ENCODE measurements around the gene NBEA. TPM values are rescaled to one million over a fixed set of nuclear protein-coding genes. Genes with fewer than 3 reads are reported as not detected.

The NBEA gene
- total RNA-seq, 1 donor from 2014 or later = 12.0 TPM

- no peaks in the 10 kb centered on the region for H3K9me3 ChIP-seq
- no peaks in the 10 kb centered on the region for H3K27me3 ChIP-seq
- no peak for TF ChIP-seq POLR2AphosphoS5 (IDR thresholded peaks at IDR 0.05; ENCODE audit: insufficient read depth in 1 of 2, low read depth in 1 of 2)
- TF ChIP-seq, protein P1, sequence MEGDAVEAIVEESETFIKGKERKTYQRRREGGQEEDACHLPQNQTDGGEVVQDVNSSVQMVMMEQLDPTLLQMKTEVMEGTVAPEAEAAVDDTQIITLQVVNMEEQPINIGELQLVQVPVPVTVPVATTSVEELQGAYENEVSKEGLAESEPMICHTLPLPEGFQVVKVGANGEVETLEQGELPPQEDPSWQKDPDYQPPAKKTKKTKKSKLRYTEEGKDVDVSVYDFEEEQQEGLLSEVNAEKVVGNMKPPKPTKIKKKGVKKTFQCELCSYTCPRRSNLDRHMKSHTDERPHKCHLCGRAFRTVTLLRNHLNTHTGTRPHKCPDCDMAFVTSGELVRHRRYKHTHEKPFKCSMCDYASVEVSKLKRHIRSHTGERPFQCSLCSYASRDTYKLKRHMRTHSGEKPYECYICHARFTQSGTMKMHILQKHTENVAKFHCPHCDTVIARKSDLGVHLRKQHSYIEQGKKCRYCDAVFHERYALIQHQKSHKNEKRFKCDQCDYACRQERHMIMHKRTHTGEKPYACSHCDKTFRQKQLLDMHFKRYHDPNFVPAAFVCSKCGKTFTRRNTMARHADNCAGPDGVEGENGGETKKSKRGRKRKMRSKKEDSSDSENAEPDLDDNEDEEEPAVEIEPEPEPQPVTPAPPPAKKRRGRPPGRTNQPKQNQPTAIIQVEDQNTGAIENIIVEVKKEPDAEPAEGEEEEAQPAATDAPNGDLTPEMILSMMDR (IDR thresholded peaks at IDR 0.05) = no peak
- TF ChIP-seq POLR2A (IDR thresholded peaks at IDR 0.05) = no peak
- no peaks in the 10 kb centered on the region for H3K36me3 ChIP-seq
- no peak overlapping the region for H3K4me3 ChIP-seq
- no peak for DNase-seq (ENCODE audit: extremely low spot score in 2 of 2)
- no peak overlapping the region for H3K27ac ChIP-seq
- H3K4me1 ChIP-seq = no peaks in the 10 kb centered on the region
- intact Hi-C loops (cut with DNase I) = no loop called here
Observed at GRCh38 chr13:35146686-35147085, 204.6 kb downstream of the NBEA start.

- Histone ChIP-seq H3K4me1 (no peaks in the 10 kb centered on the region), H3K4me3 (no peak overlapping the region), H3K27ac (no peak overlapping the region), H3K9me3 (no peaks in the 10 kb centered on the region), H3K36me3 (no peaks in the 10 kb centered on the region), H3K27me3 (no peaks in the 10 kb centered on the region)
- TF ChIP-seq, protein P1 (IDR thresholded peaks at IDR 0.05) = peak; percentile 30 to 61 (median 58)
- TF ChIP-seq POLR2A (IDR thresholded peaks at IDR 0.05) (no peak), POLR2AphosphoS5 (IDR thresholded peaks at IDR 0.05; ENCODE audit: insufficient read depth in 1 of 2, low read depth in 1 of 2) (no peak)
- no peak for DNase-seq (ENCODE audit: extremely low spot score in 2 of 2)
- intact Hi-C loops (cut with DNase I) = no loop called here
Observed at GRCh38 chr13:35157143-35157755, 215.2 kb downstream of the NBEA start.

- no peaks in the 10 kb centered on the region for H3K27me3 ChIP-seq
- intact Hi-C loops (cut with DNase I) = no loop called here
- H3K9me3 ChIP-seq = no peaks in the 10 kb centered on the region
- no peak overlapping the region for H3K27ac ChIP-seq
- no peaks in the 10 kb centered on the region for H3K4me1 ChIP-seq
- H3K36me3 ChIP-seq = no peaks in the 10 kb centered on the region
- TF ChIP-seq, protein P1 (IDR thresholded peaks at IDR 0.05) = no peak
- TF ChIP-seq POLR2AphosphoS5 (IDR thresholded peaks at IDR 0.05; ENCODE audit: insufficient read depth in 1 of 2, low read depth in 1 of 2) = no peak
- TF ChIP-seq POLR2A (IDR thresholded peaks at IDR 0.05) = no peak
- DNase-seq (ENCODE audit: extremely low spot score in 2 of 2) = no peak
- H3K4me3 ChIP-seq = no peak overlapping the region
Observed at GRCh38 chr13:35159041-35159440, 217.0 kb downstream of the NBEA start.

- no peaks in the 10 kb centered on the region for H3K36me3 ChIP-seq
- H3K4me3 ChIP-seq = no peak overlapping the region
- TF ChIP-seq POLR2AphosphoS5 (IDR thresholded peaks at IDR 0.05; ENCODE audit: insufficient read depth in 1 of 2, low read depth in 1 of 2) = no peak
- TF ChIP-seq POLR2A (IDR thresholded peaks at IDR 0.05) = no peak
- TF ChIP-seq, protein P1 (IDR thresholded peaks at IDR 0.05) = no peak
- DNase-seq (ENCODE audit: extremely low spot score in 2 of 2) = no peak
- H3K27ac ChIP-seq = peak overlapping the region; percentile 27
- H3K27me3 ChIP-seq = no peaks in the 10 kb centered on the region
- no peaks in the 10 kb centered on the region for H3K9me3 ChIP-seq
- intact Hi-C loops (cut with DNase I) = no loop called here
- no peaks in the 10 kb centered on the region for H3K4me1 ChIP-seq
Observed at GRCh38 chr13:35160896-35161295, 218.8 kb downstream of the NBEA start.

DNA sequence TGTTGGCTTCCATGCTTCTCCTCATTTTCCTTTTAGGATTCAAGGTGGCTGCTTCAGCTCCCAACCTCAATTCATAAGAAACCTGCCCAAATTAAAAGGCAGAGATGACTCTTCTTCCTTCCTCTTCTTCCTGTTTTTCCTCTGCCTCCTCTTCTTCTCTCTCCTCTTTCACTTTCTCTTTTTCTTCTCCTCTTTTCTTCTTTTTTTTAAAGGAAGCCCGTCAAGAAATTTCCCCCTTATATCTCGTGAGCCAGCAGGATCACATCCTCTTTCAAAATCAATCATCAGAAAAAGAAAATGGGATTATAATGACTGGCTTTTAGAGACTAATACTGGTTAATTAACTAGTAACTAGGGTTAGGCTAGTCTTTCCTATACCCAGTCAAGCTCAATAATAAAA lies 220.3 kb downstream of the NBEA start:
- no peaks in the 10 kb centered on the region for H3K4me1 ChIP-seq

More for the DNA sequence above, 220.3 kb downstream of the NBEA start:
- no peaks in the 10 kb centered on the region for H3K36me3 ChIP-seq
- no peak overlapping the region for H3K27ac ChIP-seq
- DNase-seq (ENCODE audit: extremely low spot score in 2 of 2) = no peak
- H3K9me3 ChIP-seq = no peaks in the 10 kb centered on the region
- intact Hi-C loops (cut with DNase I) = no loop called here
- H3K27me3 ChIP-seq = no peaks in the 10 kb centered on the region
- TF ChIP-seq, protein P1 (IDR thresholded peaks at IDR 0.05) = no peak
- TF ChIP-seq POLR2A (IDR thresholded peaks at IDR 0.05) = no peak
- TF ChIP-seq POLR2AphosphoS5 (IDR thresholded peaks at IDR 0.05; ENCODE audit: insufficient read depth in 1 of 2, low read depth in 1 of 2) = no peak
- no peak overlapping the region for H3K4me3 ChIP-seq

Data from vagina (tissue), 2 donors.